Psoas muscle (tissue), 8 donors: Measurements from ENCODE around the gene RB1. TPM values are rescaled to one million over a fixed set of nuclear protein-coding genes. Genes with fewer than 3 reads are reported as not detected.
"Not testable (repeated sequence)": the region's sequence is repeated elsewhere in the genome, so short reads cannot be mapped to it uniquely, and the experiment has no call there.

Experiments
- ATAC-seq, 4 donors: fragments of 200-7000 bp; cut with Tn5 transposase; one replicate each; pipeline ENCODE4 v1.9.1; 2020; ENCODE audit warnings: moderate library complexity in 3 of 4, mild to moderate bottlenecking in 2 of 4
- DNase-seq, 2 donors: peaks; one replicate each; pipeline ENCODE4 v3.0.0-alpha.2; 2020
- H3K27ac ChIP-seq: fragments of 200-600 bp; one replicate; pipeline ENCODE4 v1.8.0; 2022
- H3K27me3 ChIP-seq, 3 donors: fragments of 200-600 bp in 1 of 3; one replicate each; pipeline versions ENCODE4 v1.6.1 to v1.8.0; 2013 to 2022; ENCODE audit warnings: low read length in 2 of 3, mild to moderate bottlenecking in 2 of 3, moderate library complexity in 1 of 3; ENCODE audit not compliant: insufficient read depth in 3 of 3
- H3K36me3 ChIP-seq, 2 donors: fragments of 200-600 bp in 1 of 2; one replicate each; pipeline versions ENCODE4 v1.6.1 to v1.8.0; 2013 to 2022; ENCODE audit warnings: low read depth in 1 of 2, mild to moderate bottlenecking in 1 of 2, moderate library complexity in 1 of 2; ENCODE audit not compliant: insufficient read depth in 1 of 2
- H3K4me1 ChIP-seq: fragments of 200-600 bp; one replicate; pipeline ENCODE4 v1.8.0; 2022
- H3K4me3 ChIP-seq: fragments of 200-600 bp; one replicate; pipeline ENCODE4 v1.8.0; 2022; ENCODE audit warnings: mild to moderate bottlenecking
- H3K9me3 ChIP-seq: fragments of 200-600 bp; one replicate; pipeline ENCODE4 v1.8.0; 2022
- CTCF ChIP-seq: fragments of 200-600 bp; IDR thresholded peaks from one replicate; pipeline ENCODE4 v1.8.0; 2022; ENCODE audit warnings: antibody characterized with exemption
- WGBS, 3 donors: extraction: QIAGEN DNeasy Blood & Tissue Kit; methylation state at CpG; one replicate each; pipeline versions ENCODE4 v1.1.6 to v1.1.7; 2013; 5-methylcytosine and 5-hydroxymethylcytosine counted together
- intact Hi-C, 2 donors: fragments of 100-400 bp; cut with DNase I; formaldehyde crosslinking; loops; one replicate each; pipeline versions ENCODE4 v1.11.0 to v1.14.2; 2022
- polyA plus RNA-seq, 3 donors: library from polyadenylated mRNA; stranded (reverse); fragments of 200-250 nt; gene quantifications; one replicate each; pipeline ENCODE4 v1.2.3, GENCODE V29; 2013
- total RNA-seq, 4 donors: library from RNA; stranded (reverse); fragmentation: NEBNext Ultra II Directional in 2 of 4; extraction: Animal tissue kit (Norgen Biotek cat#: 25700) in 2 of 4; gene quantifications; one replicate each; pipeline versions ENCODE4 v1.2.1 to v1.2.4, GENCODE V29; 2021 to 2023
- donor health status: healthy with polysubstance abuse.
- donor health status: DM: no; HTN: no; CAD: no; lungs with moderate emphysema.
- donor health status: Bipolar disorder and iron deficiency.
- donor health status: healthy.
- donor health status: DM: yes; HTN: yes; CAD: no.
- donor health status: DM: no; HTN: no; CAD: no.
- donor health status: DM: no; HTN: no; CAD: no.
- donor health status: DM: yes; HTN: yes; CAD: no.

Gene RB1
- total and polyA plus RNA-seq, 7 donors, result 16.6 to 35.6 (median 28.0) TPM

- H3K4me3 ChIP-seq, result no peak overlapping the region
- H3K27ac ChIP-seq, result no peak overlapping the region
- TF ChIP-seq CTCF, result no peak
Measured at GRCh38 chr13:48426052-48426451, 122.5 kb downstream of the RB1 start.

GRCh38 chr13:48426755-48427298 lies 123.3 kb downstream of the RB1 start:
- WGBS, 3 donors, result 84 to 88% (median 88%) methylated on average over 8 of the region's 9 CpGs
- H3K27ac ChIP-seq, H3K4me3 ChIP-seq, H3K27me3 ChIP-seq, H3K36me3 ChIP-seq, intact Hi-C loops, H3K9me3 ChIP-seq, ATAC-seq, DNase-seq: not testable (repeated sequence)
- H3K4me1 ChIP-seq, result peaks cover 24% of the 10 kb centered on the region

More at GRCh38 chr13:48426052-48426451, 122.5 kb downstream of the RB1 start:
- intact Hi-C loops, result no loop called here
- DNase-seq (no peak), ATAC-seq (no peak)
- Histone ChIP-seq H3K4me1 (peaks cover 16% of the 10 kb centered on the region), H3K36me3 (no peaks in the 10 kb centered on the region), H3K27me3 (no peaks in the 10 kb centered on the region), H3K9me3 (peaks cover 4% of the 10 kb centered on the region)

GRCh38 chr13:48429036-48429435 lies 125.5 kb downstream of the RB1 start:
- Histone ChIP-seq H3K27me3 (no peaks in the 10 kb centered on the region), H3K36me3 (no peaks in the 10 kb centered on the region), H3K4me3 (no peak overlapping the region), H3K4me1 (peaks cover 35% of the 10 kb centered on the region), H3K9me3 (no peaks in the 10 kb centered on the region), H3K27ac (no peak overlapping the region)
- no peak for DNase-seq
- 94 to 96% (median 96%) methylated on average over 3 of the region's 3 CpGs for WGBS, 3 donors
- TF ChIP-seq CTCF, result no peak
- no peak for ATAC-seq
- intact Hi-C loops, result no loop called here

GRCh38 chr13:48429886-48430285 lies 126.3 kb downstream of the RB1 start:
- ATAC-seq, result no peak
- H3K4me1 ChIP-seq, result peaks cover 35% of the 10 kb centered on the region

GRCh38 chr13:48431431-48431830 lies 127.9 kb downstream of the RB1 start:
- WGBS, 3 donors, result 48 to 62% (median 57%) methylated on average over 5 of the region's 5 CpGs
- no peak for ATAC-seq
- peaks cover 40% of the 10 kb centered on the region for H3K4me1 ChIP-seq
- no peaks in the 10 kb centered on the region for H3K27me3 ChIP-seq
- intact Hi-C loops, result no loop called here
- DNase-seq, result no peak
- TF ChIP-seq CTCF, result no peak
- no peak overlapping the region for H3K27ac ChIP-seq
- no peaks in the 10 kb centered on the region for H3K36me3 ChIP-seq
- H3K4me3 ChIP-seq, result no peak overlapping the region
- no peaks in the 10 kb centered on the region for H3K9me3 ChIP-seq

More at GRCh38 chr13:48429886-48430285, 126.3 kb downstream of the RB1 start:
- no peak overlapping the region for H3K4me3 ChIP-seq
- H3K9me3 ChIP-seq, result no peaks in the 10 kb centered on the region
- no peaks in the 10 kb centered on the region for H3K27me3 ChIP-seq
- no peaks in the 10 kb centered on the region for H3K36me3 ChIP-seq
- no peak for TF ChIP-seq CTCF
- H3K27ac ChIP-seq, result no peak overlapping the region
- intact Hi-C loops, result no loop called here
- DNase-seq, result no peak
